ENCODE data around the gene PRR23E.

The PRR23E gene, protein sequence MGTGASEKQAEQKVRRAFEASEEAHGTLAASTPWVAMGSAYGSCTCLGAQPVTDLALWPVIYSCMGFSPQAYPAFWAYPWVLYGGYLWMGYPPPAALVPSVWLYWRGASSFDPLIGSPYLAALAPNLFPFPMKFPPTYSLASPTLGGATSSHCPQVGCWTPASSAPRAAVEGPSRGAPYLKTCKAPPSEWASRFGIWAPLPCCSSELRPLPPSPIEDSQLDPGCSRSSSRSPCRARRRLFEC

DNA sequence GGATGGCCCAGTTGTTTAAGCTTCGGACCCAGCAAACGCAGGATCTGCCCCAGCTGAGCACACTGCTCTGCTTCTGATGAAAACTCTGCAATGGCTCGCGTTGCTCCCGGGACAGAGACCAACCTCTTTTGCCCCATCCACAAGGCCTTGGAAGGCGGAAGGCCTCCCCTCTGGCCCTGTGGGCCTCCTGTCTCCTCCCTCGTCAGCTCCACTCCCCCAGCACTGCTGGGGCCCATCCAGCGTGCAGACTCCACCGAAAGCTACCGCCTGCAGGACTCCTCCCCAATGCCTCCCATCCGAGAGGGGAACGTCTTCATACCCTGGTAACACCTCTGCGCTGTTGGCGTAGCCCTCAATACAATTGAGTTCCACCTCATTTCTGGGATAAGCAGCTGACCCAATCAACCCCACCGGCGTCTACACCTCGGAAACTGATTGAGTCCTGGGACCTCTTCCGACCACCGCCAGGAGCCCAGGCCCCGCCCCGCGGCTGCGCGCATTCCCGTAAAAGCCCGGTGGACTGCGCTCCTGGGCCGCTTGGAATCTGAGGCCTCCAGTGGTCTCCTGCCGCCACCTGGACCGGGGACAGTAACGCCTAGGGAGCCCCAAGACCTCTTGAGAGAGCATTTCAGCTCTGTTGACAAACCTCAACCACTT lies at the start of gene PRR23E:
TSS of gene PRR23E (plus strand) at position 556 of the 657 bp plus-strand sequence. CDS start 3,555 bp downstream, outside the sequence.
- DNase-seq = no peak

DNA sequence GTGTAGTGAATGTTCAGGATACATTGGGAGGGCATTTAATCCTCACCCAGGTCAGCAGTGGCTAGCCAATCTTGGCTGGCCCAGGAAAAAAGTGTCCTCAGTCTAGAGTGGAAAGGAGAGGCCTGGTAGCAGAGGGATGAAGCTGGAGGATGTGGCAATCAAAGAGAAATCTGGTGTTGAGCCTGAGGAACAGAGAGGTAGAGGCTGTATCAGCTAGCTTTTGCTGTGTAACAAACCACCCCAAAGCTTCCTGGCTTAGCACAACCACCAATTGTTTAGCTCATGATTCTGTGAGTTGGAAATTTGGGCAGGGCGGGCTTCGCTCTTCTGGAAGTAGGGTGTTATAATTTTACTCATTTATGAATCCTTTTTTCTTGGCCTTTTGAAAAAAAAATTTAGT lies 49.8 kb upstream of the PRR23E start:
- no peak for DNase-seq

- no peak for DNase-seq
Measured at GRCh38 chr3:127144631-127145030, 48.3 kb upstream of the PRR23E start.

DNA sequence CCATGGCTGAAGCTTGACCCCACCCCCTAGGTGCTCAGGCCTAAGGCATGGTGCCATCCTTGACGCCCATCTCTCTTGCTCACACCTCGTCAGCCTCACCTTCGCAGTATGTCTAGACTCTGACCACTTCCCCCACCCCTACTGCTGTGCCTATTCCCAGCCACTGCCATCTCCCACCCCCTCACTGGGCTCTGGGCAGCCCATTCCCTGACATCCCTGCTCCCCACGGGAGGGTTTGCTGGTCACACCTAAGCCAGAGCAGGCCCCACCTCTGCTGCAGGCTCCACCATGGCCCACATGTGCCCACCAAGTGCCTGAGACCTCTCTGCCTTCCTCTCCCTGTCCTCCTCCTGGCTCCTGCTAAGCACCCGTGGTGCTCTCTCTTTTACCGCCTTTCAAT lies 47.7 kb upstream of the PRR23E start:
- DNase-seq = no peak

DNA sequence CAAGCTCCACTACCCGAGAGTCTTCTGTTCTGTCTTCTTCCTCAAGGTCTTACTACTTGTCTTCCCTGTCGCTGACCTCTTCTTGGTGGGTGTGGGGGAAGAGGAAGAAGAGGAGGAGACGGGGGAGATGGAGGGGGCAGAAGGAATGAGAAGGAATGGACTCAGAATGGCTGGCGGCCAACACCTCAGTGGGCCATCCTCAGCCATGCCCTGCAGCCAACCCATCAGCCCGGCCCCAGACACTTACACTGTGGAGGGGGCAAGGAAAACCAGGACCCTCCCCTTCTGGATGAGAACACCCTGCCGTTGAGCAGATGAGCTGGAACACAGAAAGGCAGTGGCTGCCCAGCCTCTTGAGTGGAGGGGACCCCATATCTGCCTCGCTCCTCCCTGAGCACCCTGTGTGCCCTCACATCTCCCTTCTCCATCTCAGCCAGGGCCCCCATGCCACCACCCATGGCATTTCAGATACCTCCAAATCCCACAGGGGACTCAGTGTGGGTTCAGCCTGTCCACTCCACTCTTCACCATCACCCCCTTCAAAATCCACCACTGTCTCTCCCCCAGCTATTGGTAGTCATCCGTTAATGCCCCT lies 45.5 kb upstream of the PRR23E start:
- no peak for DNase-seq

- no peak for DNase-seq
Measured at GRCh38 chr3:127149621-127150310, 43.2 kb upstream of the PRR23E start.

DNA sequence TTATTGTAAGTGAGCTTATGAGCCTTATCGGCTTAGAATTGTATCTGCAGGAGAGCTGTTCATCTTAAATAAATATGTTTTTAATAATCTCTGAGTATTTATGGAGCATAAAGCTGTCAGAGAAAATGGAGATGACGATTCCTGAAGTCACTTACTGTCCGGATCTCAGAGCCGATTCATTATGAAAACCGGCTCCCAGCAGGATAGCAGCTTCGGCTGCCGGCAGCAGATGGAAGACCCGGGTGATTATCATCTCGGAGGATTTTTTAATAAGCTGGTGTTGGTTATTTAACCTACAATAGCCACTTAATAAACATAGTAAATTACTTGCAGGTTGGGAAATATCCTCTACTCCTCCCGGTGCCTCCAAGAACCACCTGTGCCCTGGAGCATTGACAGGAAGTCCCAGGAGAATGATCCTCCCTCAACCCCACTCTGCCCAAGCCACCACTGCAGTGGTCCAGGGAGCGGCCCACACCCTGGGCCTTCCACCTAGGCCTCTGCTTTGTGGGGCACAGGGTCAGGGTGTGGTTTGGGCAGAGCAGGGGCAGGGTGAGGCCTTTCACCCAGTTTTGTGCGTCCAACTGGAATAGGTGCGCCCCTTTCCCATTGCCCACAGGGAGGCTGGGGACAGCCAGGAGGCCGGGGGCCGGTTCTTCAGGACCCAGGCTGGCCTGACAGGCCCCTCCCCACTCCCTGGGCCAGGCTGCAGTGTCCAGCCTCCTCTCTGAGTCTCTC lies 42.2 kb upstream of the PRR23E start:
- no peak for DNase-seq

- no peak for DNase-seq
Measured at GRCh38 chr3:127151251-127151564, 41.7 kb upstream of the PRR23E start.

GRCh38 chr3:127151992-127152650 lies 40.8 kb upstream of the PRR23E start:
- DNase-seq = no peak

DNA sequence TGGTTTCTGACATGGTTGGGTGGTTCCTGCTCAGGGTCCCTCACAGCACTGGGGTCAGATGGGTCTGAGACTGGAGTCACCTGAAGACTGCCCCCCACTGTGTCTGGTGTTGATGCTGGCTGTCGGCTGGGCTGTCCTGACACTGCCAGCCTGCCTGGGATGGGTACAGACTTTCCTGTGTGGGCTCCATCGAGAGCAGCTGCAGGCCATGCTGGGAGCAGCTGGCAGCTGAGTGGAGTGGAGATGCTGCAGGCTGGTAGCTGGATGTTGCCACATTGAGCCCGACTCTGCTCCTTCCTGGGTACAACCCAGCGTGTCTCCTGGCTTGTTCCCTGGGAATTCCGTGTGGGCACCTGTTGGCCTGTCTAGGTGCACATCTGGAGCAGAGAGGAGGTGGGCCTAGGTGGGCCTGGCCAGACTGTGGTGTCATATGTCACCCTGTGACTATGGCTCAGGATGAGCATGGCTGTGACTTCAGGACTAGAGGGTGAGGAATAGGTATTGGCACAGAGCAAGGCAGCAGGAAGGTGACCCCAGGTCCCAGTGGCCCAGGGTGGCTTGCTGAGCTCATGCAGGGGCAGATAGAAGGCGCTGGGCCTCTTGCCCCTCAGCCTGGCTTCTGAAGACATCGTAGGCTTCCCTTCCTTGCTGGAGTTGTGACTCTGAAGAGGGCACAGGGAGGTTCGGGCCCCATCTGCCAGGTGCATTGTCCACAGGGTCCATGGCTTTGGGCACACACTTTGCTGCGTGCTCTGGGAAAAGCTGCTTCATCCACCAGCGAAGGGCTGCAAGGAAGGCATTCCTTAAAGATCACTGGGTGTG lies 40.0 kb upstream of the PRR23E start:
- DNase-seq = no peak

DNA sequence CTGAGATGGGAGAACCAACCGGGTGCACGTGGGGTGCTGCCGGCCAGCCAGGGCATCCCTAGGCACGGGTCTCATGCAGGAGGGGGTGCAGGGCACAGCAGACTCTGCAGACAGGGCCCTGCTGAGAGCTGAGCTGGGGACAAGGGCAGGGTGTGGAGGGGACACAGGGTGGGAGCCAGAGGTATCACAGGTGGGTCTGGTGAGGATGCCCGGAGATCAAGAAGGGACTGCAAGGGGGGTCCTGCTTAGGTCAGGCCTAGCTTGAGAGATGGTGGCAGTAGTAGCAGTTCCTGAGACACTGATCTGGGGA lies 39.5 kb upstream of the PRR23E start:
- DNase-seq = no peak

- no peak for DNase-seq
Measured at GRCh38 chr3:127156338-127157050, 36.4 kb upstream of the PRR23E start.

- DNase-seq = no peak
Measured at GRCh38 chr3:127157171-127157828, 35.6 kb upstream of the PRR23E start.

DNA sequence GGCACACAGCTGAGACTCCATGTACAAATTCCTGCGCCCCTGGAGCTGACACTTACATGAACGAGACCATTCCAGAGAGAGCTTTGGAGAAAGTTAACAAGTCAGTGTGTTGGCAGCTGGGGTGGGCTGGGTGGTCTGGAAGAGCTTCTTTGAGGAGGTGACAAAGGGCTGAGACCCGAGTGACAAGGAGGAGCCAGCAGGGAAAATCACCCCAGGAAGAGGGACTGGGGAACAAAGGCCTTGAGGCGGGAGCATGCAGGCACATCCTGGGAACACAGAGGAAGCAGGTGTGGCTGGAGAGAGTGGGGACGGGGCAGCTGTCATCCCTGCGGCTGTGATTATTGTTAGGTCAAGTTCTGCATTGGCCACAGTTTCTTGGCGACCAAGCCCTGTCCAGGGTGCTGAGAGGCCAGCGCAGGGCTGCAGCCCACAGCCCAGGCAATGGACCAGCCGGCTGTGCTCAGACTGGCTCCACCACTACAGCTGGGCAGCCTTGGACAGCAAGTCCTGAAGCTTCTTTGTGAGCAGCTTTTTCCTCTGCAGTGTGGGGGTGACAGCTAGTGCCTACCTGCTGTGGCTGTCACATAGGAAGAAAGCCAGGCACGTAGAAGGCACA lies 34.2 kb upstream of the PRR23E start:
- no peak for DNase-seq

- DNase-seq = no peak
Measured at GRCh38 chr3:127159543-127159942, 33.4 kb upstream of the PRR23E start.

DNA sequence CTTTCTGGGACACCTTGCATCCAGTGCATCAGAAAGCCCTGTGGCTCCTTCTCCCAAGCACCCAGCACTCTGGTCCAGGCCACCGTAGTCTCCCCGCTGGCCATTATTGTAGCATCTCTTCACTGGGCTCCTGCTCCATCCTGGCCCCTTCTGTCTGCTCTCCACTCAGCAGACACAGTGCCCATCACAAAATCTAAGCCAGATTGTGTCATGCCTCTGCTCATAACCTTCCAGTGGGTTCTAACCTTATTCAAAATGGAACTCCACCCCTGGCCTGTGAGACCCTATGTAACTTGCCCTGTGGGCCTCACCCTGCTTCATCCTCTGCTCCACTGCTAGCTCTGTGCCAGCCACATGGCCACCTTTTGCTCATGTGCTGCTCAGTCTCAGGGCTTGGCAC lies 31.7 kb upstream of the PRR23E start:
- DNase-seq = no peak

GRCh38 chr3:127161973-127162579 lies 30.9 kb upstream of the PRR23E start:
- DNase-seq = no peak

DNA sequence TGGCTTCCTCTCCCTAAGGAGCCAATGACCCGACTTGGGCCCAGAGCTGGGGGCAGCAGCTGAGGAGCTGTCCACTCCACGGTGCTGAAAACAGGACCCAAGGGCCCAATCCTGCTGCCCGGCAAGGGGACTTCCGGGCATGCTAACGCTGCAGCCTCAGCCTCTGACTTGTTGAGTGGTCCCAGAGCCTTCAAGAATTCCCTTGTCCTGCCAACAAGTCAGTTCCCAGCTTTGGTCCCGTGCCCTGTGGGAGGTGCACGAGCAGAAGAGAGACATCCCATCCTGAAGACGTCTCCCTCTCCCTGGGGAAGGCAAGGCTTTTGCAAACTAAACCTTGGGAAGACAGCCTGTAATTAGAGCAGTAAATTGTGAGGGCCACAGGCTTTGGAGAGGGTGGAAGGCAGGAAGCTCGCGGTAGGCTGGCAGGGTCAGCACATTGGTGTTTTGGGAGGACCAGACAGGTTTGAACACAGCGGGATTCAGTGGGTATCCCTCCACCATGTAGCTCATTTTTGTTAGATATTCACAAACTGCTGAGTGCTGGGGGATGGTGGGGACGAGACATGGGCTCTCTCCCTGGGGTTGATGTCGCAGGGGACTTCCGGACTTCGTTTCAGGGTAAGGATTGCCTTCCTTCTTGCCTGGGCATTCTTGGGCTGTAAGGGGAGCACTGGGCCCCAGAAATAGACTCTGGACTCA lies 29.8 kb upstream of the PRR23E start:
- DNase-seq = no peak

- no peak for DNase-seq
Measured at GRCh38 chr3:127164615-127165014, 28.3 kb upstream of the PRR23E start.
